DOHH2 (cell line): ENCODE results near the gene OBP2A.
"Not testable (repeated sequence)": the region's sequence is repeated elsewhere in the genome, so short reads cannot be mapped to it uniquely, and the experiment has no call there.

Experiments
- CTCF ChIP-seq: fragments of 200-600 bp; sonication (generic); IDR thresholded peaks from one replicate; pipeline ENCODE4 v1.5.1; 2014; ENCODE audit warnings: antibody characterized with exemption, mild to moderate bottlenecking, low read depth, low read length; ENCODE audit not compliant: poor library complexity, severe bottlenecking
- EZH2phosphoT487 ChIP-seq: fragments of 200-600 bp; sonication (generic); IDR thresholded peaks from 2 replicates; pipeline ENCODE4 v1.6.1; 2017; ENCODE audit warnings: borderline replicate concordance, mild to moderate bottlenecking, antibody characterized with exemption, low read length, moderate library complexity, mixed read lengths

GRCh38 chr9:135528842-135529435 is 17.0 kb upstream of the OBP2A start:
- not testable (repeated sequence) for TF ChIP-seq CTCF, EZH2phosphoT487
